NCI-H1436 treated with DMSO at 0.1 percent for 48 hours (cell line): ENCODE results near the gene TMEM151B.
"Not testable (repeated sequence)": the region's sequence is repeated elsewhere in the genome, so short reads cannot be mapped to it uniquely, and the experiment has no call there.

ENCODE experiments used
- DNase-seq: peaks from one replicate; lab custom pipeline; 2025; lab: John Stamatoyannopoulos, UW

TMEM151B gene

DNA sequence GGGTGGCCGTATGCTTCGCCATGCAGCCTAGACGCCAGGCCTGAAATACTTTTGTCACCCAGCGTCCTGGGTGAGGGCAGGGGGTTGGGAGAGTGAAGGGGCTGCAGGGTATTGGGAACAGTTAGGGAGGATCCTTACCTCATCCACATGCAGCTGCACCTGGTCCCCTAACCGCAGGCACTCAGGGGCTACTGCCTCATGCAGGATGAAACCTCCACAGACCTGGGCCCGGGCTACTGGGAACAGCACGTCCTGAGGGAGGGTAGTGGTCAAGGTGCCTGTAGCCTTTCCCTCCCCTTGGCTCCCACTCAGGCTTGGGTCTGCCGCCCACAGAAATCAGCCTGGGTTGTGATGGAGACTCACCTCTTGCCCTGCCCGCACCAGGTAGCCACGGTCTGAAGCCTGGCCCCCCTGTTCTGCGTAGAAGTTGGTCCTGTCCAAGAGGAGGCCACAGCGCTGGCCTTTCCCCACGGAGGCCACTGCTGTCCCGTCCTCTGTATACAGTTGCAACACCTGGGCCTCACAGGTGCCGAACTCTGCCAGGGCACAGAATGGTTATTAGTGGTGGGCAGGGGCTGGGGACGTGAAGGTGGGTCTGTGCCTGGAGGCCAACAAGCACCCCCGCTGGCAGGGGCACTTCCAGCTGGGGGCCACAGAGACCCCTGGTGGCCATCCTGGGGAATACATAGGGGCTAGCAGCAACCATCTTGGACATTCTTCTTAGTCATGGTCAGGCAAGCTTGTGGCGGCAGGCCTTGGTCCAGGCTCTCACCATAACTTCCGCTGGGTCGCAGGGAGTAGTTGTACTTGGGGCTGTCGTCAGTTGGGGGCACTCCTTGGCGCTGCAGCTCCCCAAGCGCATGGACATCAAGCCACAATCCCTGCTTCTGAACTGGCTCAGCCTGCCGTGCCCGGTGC is 34.3 kb downstream of the TMEM151B start:
- no peak for DNase-seq

DNA sequence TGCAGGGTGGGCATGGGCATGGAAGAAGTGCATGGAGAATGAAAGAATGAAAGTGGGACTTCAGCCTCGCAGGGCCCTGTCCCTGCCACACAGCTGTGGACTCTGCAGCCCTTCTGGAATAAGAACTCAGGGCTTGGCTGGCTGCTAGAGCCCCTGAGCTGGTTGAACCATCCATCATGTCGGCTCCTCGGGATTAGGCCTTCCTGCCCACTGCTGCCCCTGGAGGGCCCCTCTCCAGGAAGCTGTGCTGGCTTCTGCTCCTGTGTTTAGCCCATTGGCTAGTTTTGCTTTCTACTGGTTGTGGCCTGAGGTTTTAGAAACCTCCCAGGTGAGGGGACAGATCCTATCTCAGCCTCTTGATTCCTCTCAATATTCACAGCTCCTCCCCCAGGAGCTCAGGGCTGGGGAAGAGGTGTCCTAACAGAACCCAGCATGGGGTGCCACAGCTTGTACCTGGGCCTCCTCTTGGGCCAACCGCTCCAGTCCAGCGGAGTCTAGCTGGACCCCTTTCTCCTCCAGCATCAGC is 35.0 kb downstream of the TMEM151B start:
- no peak for DNase-seq

GRCh38 chr6:44306710-44307109 is 36.5 kb downstream of the TMEM151B start:
- DNase-seq: no peak

DNA sequence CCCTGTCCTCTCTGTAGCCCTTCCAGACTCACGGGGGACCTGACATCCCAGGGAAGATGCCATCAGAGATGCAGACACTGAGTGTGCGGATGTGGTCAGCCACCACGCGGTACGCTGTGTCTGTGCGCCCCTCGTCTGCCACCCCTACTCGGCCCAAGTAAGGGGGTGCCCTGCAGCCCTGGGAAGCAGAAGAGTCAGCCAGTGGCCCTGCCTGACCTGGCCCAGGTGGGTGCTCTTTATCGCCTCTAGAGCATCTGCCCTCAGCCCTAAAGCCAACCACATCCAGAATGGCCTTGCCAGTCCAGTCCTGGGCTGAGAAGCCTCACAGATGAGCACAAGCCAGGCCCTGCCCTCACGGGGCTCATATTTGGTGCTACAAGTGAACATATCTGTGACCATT is 37.0 kb downstream of the TMEM151B start:
- DNase-seq: no peak

GRCh38 chr6:44309092-44309491 is 38.8 kb downstream of the TMEM151B start:
- DNase-seq: no peak

DNA sequence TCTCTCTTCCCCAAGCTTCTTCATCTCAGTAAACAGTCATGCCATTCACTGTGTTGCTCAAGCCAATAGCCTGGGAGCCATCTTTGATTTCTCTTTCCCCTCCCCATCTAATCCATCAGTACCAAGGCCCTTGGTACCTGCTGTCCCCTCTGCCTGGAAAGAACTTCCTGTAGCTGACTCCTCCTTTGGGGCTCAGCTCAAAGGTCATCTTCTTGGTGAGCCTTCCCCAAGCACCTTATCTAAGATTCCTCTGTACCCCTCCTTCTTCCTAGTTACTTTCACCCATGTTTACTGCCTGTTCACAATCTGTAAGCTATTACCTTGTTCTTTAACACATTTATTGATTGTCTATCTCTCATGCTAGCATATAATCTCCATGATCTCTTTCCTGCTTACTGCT is 39.4 kb downstream of the TMEM151B start:
- no peak for DNase-seq

DNA sequence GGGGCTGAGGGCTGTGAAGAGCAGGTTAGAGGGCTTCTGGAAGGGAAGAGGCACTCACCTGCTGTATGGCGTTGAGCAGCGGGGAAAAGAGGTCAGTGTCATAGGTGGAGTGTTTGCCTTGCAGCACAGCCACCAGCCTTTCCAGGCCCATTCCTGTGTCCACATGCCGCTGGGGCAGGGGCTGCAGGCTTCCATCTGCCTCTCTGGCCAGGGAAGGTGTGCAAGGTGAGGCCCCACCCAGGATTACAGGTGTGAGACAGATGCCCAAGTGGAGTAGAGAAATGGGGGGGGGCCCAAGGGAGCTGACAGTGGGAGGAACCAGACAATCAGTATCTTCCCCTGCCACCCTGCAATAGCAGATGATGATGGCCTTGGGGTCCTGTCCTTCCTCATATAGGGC is 40.0 kb downstream of the TMEM151B start:
- no peak for DNase-seq

DNA sequence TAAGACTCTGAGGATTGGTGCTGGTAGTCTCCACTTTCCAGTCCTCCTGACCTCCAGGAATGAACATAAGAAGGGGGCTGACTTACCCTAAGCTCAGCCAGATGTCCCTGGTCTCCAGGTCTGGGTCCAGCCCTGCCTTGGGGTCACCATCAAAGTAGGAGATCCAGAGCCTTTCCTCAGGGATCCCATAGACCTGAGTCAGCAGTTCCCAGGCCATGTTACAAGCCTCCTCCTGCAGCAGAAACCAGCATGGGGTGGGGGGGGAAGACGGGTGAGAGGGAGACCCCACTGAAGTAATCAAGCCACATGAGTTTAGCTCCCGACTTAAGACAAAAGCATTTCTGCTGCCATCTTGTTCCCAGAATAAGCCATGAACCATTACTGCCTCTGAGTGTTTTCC is 41.1 kb downstream of the TMEM151B start:
- DNase-seq: no peak

DNA sequence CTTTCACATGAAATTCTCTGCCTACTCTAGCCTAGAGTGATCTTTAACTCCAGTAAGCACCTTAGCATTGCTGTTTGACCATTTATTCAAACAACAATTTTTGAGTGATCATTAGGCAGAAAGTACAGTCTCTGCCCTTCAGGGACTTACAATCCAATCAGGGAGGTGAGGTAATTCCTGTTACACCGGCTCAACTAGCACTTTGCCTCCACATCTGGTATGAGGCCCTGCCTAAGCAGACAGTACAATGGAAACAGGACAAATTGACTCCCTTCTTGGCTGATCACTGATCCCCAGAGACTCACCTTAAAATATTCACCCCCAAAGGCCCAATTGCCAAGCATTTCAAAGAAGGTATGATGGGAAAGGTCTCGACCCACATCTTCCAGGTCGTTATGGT is 41.5 kb downstream of the TMEM151B start:
- DNase-seq: no peak

GRCh38 chr6:44312901-44313788 is 42.9 kb downstream of the TMEM151B start, which contains the start of gene AARS2:
AARS2 (minus strand) TSS chr6:44313347; CDS start chr6:44313323, 24 bp downstream.
- peak; percentile 34 for DNase-seq

DNA sequence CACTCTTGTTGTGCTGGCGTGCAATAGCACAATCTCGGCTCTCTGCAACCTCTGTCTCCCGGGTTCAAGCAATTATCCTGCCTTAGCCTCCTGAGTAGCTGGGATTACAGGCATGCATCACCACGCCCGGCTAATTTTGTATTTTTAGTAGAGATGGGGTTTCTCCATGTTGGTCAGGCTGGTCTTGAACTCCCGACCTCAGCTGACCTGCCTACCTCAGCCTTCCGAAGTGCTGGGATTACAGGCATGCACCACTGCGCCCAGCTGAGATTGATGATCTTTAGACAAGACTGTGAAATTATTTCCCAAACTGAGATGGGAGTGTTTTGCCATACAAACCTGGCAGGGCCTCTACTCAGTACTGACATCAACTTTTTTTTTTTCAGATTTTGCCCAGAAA is 44.4 kb downstream of the TMEM151B start:
- DNase-seq: not testable (repeated sequence)

GRCh38 chr6:44315516-44315915 is 45.3 kb downstream of the TMEM151B start:
- no peak for DNase-seq

DNA sequence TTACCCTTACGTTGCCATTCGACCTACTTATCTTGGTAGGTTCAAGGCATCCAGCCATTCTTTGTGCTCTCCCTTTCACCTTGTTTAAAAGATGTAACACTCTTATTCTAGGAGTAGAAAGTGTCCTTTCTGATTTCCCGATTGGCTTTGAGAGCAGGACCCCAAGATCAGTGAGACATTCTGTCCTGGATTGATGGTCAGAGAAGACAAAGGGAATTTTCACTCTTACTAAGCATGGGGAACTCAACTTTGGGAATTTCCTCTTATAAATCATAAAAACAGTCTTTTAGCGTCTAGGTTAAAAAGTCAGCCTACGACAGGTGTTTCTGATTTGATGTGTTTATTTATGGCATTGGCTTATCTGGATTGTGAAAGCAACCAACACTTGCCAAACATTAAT is 45.7 kb downstream of the TMEM151B start:
- no peak for DNase-seq

GRCh38 chr6:44316481-44316880 is 46.2 kb downstream of the TMEM151B start:
- no peak for DNase-seq

DNA sequence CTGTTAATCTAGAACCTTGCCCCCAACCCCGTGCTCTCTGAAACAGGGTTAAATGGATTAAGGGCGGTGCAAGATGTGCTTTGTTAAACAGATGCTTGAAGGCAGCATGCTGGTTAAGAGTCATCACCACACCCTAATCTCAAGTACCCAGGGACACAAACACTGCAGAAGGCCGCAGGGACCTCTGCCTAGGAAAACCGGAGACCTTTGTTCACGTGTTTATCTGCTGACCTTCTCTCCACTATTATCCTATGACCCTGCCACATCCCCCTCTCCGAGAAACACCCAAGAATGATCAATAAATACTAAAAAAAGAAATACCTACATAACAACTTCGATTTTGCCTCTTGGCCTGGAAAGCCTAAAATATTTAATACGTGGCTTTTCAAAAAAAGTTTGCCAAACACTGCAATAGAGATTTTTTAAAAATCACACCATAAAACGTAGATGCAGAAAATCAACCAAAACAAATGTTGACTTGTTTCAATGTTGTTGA is 46.9 kb downstream of the TMEM151B start:
- not testable (repeated sequence) for DNase-seq

- no peak for DNase-seq
Observed at GRCh38 chr6:44321210-44321609, 51.0 kb downstream of the TMEM151B start.

DNA sequence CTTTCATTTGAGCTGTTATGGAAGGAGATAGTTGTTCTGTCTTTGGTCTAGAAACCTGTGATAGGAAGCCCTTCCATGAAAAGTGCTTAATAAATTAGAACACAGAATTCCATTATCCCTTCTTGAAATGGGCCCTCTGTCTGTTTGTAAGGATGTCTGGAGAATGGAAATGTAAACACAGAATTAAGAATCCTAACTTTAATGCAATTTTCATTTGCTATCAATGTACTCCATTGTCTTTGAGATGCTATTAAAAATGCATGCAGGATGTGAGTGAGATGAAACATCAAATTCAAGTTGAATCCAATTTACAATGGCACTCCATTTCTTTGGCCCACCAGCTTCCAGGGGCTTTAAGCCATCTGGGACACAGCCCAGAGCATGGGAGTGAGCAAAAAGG is 56.8 kb downstream of the TMEM151B start:
- DNase-seq: no peak

GRCh38 chr6:44327760-44328159 is 57.5 kb downstream of the TMEM151B start:
- DNase-seq: no peak

DNA sequence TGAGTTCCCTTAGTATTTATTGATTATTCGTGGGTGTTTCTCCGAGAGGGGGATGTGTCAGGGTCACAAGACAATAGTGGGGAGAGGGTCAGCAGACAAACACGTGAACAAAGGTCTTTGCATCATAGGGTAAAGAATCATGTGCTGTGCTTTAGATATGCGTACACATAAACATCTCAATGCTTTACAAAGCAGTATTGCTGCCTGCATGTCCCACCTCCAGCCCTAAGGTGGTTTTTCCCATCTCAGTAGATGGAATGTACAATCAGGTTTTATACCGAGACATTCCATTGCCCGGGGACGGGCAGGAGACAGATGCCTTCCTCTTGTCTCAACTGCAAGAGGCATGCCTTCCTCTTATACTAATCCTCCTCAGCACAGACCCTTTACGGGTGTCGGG is 58.0 kb downstream of the TMEM151B start:
- not testable (repeated sequence) for DNase-seq

- DNase-seq: no peak
Observed at GRCh38 chr6:44329858-44330257, 59.6 kb downstream of the TMEM151B start.

DNA sequence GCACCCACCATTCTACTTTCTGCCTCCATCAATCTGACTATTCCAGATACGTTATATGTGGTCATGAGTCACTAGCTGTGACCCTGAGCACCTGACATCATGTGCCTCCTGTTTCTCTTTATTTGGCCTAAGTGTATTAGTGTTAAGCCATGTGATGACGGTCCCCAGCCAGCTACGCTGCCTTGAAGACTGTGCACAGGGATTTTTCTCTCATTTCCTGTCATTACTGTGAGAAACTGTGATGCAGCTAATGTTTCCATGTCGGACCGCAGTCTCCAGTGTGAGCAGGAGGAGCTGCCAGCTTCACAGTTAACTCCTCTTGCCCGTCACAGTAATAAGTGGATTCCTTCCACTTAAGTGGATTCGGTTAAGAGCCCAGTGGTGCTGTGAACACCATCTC is 62.3 kb downstream of the TMEM151B start:
- no peak for DNase-seq

DNA sequence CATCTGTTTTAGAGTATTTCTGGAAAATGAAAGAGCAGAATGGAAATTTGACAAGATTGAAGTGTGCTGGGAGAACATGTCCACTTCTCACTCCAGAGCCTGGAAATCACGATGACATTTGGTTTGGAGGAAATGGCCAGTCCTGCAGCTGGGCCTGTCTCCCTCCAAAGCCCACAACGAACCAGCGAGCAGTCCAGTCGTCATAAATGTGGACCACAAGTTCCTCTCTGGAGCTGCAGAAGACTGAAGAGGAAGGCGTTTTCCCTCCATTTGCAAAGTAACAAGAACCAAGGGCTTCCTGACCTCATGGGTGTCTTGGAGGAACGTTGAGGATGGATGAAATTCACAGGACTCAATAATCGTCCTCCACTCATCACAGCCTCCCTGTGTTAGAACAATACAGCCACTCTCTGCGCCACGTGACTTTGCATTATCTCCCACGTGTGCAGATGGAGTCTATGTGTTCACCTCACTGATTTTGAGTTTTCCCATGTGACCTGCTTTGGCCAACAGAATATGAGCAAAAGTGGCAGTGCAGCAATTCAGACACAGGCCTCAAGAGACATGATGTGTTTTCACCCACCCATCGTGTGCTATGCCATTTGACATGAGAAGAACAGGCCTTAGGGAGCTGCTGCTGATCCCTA is 63.1 kb downstream of the TMEM151B start:
- no peak for DNase-seq
